GM21515 (cell line): ENCODE results near the gene CAPN12.

Experiments
- ATAC-seq: cut with Tn5 transposase; IDR thresholded peaks from one replicate; pipeline ENCODE4 v1.9.1; 2021; ENCODE audit not compliant: unreplicated experiment

The CAPN12 gene

GRCh38 chr19:38712161-38712748 is 32.0 kb downstream of the CAPN12 start:
- no peak for ATAC-seq

DNA sequence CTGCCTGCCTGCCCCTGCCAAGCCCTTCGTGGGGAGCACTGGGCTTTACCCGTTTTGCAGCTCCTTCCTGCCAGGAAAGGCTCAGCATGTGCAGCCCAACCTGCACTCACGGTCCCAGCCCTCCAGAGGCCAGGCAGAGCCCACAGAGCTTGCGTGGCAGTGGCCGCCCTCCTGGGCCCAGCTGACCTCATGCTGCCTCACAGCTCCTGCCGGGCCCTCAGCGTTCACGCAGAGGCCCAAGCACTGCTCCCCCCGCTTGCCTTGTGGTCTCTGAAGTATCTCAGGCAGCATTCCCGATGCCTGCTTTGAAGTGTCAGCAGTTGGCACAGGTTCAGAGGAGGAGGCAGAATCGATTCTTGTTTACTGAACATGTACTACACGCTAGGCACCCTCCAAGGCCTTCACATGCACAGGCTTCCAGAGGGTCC is 32.5 kb downstream of the CAPN12 start:
- ATAC-seq, result no peak

DNA sequence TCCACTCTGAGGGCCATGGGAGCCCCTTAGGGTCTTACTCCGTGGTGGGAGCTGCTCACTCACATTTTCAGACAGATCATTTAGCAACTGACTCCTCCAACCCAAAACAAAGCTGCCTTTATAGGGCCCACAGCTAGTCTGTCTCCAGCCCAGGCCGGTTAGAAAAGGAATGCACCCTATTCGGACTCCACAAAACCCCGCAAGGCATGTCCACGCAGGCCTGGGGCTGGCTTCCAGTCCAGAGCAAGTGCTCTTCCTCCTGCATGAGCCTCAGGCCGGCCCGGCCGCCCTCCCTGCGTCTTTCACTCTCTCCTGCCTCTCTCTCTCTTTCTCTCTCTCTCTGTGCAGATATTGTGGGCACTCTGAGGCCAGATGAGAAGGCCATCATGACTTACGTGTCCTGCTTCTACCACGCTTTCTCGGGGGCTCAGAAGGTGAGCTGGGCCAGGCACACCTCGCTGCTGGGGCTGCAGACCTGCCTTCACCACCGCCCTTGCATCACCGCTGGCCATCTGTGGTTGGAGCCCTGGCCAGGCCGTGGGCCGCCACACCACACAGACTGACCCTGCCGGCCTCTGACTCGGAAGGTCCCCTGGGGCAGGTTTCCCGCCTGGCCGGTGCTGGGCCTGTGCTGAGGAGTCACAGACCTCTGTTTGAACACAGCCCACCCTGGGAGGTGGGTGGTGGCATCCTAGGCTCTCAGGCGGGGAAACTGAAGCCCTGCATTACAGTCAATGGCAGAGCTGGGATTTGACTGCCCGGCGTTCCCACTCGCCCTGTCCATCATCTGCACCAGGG is 33.1 kb downstream of the CAPN12 start:
- ATAC-seq, result no peak

DNA sequence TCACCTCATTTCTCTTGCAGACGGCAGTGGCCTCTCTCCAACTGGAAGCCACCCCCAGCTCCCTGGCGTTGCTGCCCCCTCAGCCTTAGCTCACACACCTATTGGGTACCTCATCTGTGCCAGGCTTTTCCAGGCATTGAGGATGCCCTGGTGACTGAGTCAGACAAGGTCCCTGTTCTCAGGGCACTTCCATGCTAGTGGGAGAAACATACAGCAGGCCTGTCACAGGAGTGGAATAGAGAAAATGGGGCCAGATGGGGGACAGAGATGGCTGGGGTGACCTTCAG is 33.9 kb downstream of the CAPN12 start:
- no peak for ATAC-seq

DNA sequence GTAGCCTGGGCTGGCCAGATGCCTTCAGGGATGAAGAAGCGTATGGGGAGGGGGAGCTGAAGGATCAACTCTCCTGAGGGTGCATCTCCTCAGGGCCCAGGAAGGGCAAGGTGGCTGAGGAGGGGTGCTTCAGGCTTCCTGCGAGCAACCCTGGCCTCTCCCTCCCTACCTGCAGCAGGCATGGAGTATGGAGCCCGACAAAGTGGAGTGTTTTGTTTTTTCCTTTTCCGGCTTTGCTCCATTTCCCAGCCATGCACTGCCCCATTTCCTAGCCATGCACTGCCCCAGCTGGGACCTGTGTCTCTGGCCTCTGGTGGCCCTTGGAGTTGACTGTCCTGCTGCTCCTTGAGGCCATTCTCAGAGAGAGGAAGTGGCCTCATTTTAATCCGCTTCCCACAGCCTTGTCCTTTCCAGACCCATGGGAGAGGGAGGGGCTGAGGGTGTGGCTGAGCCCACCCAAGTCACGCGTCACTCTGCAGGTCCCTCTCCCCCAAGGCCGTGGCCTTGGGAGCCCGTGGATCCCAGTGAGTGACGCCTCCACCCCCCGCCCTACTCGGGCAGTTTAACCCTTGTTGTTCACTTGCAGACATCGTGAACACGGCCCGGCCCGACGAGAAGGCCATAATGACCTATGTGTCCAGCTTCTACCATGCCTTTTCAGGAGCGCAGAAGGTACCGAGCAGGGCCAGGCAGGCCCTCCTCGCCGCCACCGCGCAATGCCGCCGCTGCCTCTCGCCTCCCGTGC is 34.4 kb downstream of the CAPN12 start:
- no peak for ATAC-seq

DNA sequence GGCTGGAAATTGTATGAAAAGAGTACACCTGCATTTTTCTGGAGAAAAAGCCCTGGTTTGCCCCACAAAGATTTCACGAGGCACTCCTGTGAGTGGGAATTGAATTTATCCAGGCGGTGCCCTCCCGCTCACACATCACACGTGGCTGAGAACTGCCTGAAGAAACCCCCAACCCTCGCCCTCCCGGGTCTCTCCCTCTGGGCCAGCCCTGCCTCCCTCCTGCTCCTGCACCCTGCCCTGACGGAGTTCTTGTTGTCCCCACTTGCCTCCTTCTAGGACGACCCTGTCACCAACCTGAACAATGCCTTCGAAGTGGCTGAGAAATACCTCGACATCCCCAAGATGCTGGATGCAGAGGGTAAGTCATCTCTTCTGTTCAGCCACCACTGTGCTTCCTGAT is 35.2 kb downstream of the CAPN12 start:
- no peak for ATAC-seq

- no peak for ATAC-seq
Measured at GRCh38 chr19:38708413-38709024, 35.8 kb downstream of the CAPN12 start.

- ATAC-seq, result no peak
Measured at GRCh38 chr19:38707512-38708114, 36.7 kb downstream of the CAPN12 start.

- ATAC-seq, result no peak
Measured at GRCh38 chr19:38706792-38707511, 37.3 kb downstream of the CAPN12 start.

GRCh38 chr19:38705197-38706019 is 38.9 kb downstream of the CAPN12 start:
- ATAC-seq, result no peak

DNA sequence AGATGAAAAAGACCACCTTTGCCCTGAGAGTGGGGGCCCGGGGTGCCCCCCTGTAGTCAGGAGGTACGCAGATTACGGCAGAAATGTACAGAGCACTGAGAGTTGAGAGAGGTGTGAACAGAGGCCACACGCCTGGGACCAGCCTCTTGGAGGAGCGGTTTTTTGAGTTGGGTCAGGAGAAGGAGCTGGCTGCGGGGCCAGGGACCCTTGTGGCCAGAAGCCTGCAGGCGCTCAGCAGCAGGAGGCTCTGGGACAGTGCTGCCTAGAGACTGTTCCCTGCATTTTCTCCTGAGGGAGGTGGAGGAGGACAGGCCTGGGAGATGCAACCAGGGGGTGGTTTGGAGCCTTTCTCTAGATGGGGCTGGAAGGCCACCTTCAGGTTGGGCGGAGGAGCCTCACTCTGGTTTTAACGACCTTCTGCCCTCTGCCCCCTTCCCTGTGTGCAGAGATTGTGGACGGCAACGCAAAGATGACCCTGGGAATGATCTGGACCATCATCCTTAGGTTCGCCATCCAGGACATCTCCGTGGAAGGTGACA is 39.7 kb downstream of the CAPN12 start:
- no peak for ATAC-seq

- ATAC-seq, result no peak
Measured at GRCh38 chr19:38703509-38703908, 40.8 kb downstream of the CAPN12 start.

DNA sequence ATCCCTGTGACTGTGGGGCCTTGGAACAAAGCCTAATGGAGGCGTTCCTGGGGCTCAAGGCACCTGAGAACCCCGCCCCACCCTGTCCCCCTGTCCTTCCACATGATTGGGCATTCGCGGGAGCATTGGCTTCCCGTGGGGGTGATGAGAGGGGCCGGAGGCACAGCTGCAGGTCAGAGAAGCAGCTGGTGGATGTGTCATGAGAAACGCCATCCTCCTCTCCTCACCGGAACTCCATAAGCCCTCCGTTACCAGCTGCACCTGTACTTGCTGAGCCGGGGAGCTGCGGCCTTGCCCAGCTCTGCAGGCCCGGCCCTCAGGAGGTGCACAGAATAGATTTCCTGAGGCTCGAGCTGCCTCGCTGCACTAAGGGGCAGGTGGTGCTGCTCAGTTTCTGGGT is 42.0 kb downstream of the CAPN12 start:
- ATAC-seq, result no peak

DNA sequence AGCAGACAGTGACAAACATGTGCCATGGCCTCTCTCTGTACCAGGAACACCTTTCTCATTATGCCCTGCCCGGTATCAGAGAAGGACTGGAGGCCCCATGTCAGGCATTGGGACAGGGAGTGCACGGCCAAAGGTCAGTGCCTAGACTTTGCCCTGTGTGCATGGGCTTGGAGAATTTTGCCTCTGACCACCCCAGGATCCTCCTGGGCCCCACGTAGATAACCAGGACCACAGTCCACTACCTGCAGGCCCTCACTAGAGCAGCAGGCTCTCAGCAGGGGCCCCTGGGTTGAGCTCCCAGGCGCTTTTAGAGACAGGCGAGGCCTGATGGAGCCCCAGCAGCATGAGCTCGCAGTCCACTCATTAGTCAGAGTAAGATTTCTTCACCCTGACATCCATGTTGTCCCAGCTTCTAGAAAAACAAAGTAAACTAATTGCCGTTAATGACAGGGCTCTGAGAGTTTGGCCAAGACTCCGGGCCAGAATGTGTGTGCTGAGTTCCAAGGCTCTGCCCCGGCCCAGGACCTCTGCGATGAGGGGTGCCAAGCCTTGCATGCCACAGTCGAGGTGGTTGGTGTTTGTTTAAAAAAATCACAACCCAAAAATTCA is 42.7 kb downstream of the CAPN12 start:
- ATAC-seq, result no peak

DNA sequence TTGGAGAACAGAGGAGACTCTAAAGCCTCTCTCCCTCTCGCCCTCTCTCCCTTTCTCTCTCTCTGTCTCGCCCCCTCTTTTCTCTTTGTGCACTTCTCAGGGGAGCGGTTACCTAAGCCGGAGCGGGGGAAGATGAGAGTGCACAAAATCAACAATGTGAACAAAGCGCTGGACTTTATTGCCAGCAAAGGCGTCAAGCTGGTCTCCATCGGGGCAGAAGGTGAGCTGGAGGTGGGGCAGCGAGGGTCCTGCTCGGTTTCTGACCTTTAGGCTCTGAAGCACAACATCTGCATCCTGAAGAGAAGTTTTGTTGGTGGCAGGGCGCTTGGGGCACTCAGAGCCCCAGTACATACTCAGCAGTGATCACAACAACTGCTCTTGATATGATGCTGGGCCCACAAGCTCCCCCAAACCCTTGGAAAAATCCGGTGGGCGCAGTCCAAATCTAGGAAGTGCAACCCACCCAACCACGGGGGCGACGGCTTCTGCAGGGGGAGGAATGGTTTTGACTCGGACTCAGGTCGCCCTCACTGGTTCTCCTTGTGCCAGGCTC is 43.3 kb downstream of the CAPN12 start:
- ATAC-seq, result no peak

DNA sequence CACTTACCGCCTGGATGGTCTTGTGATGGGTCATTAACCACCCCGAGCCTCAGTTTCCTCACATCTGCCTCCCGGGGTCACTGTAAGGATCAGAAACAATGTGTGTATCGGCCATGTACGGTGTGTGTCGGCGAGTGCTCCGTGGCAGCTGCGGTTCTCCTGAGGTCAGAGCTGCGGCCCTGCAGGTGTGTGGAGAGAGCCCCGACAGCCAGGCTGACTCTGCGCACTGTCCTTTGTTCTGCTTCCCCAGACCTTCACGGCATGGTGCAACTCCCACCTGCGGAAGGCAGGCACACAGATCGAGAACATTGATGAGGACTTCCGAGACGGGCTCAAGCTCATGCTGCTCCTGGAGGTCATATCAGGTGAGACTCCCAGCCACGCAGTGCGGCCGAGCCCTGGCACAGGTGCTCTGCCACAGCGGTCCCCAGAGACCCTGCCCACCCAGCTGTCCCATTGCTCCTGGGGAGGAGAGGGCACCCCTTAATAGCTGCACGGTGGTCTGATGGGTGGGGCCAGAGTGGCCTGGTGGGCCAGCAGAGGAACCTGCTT is 43.8 kb downstream of the CAPN12 start:
- ATAC-seq, result no peak

GRCh38 chr19:38699647-38700349 is 44.5 kb downstream of the CAPN12 start:
- ATAC-seq, result no peak

DNA sequence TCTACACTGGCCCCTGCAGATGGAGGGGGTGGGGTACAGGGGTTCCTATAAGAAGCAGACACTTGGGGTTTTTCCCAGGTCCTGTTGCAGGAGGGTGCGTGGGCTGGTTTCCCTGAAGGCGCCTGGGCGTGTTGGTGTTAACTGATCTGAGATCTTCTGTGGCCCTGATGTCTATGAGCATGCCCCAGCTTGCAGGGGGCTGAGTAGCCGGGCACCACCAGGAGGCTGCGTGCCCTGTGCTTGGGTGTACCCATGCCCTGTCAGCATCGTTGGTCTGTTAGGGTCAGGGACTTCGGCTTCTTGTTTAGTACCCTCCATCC is 45.3 kb downstream of the CAPN12 start:
- no peak for ATAC-seq
